Measurements from ENCODE around the gene MYLK.

Gene MYLK

GRCh38 chr3:123651449-123652341 is 232.4 kb downstream of the MYLK start:
- no peak overlapping the region for H3K4me3 ChIP-seq (ENCODE audit: low read depth in 1 of 2, low read length in 1 of 2)
- no peaks in the 10 kb centered on the region for H3K4me1 ChIP-seq (ENCODE audit: control insufficient read depth in 1 of 2, insufficient read depth in 1 of 2, low read depth in 1 of 2, low read length in 1 of 2)
- no peak for TF ChIP-seq CTCF (IDR thresholded peaks at IDR 0.05)
- H3K27ac ChIP-seq = no peak overlapping the region
- H3K36me3 ChIP-seq = no peaks in the 10 kb centered on the region
- no peaks in the 10 kb centered on the region for H3K27me3 ChIP-seq
- H3K9me3 ChIP-seq = no peaks in the 10 kb centered on the region

- TF ChIP-seq CTCF (IDR thresholded peaks at IDR 0.05) = no peak
- Histone ChIP-seq H3K4me1 (ENCODE audit: control insufficient read depth in 1 of 2, insufficient read depth in 1 of 2, low read depth in 1 of 2, low read length in 1 of 2) (no peaks in the 10 kb centered on the region), H3K4me3 (ENCODE audit: low read depth in 1 of 2, low read length in 1 of 2) (no peak overlapping the region), H3K27ac (no peak overlapping the region), H3K9me3 (no peaks in the 10 kb centered on the region), H3K36me3 (no peaks in the 10 kb centered on the region), H3K27me3 (no peaks in the 10 kb centered on the region)
Measured at GRCh38 chr3:123650101-123650500, 234.0 kb downstream of the MYLK start.

GRCh38 chr3:123648696-123649405 is 235.3 kb downstream of the MYLK start:
- no peak for TF ChIP-seq CTCF (IDR thresholded peaks at IDR 0.05)
- Histone ChIP-seq H3K27ac (no peak overlapping the region), H3K4me3 (ENCODE audit: low read depth in 1 of 2, low read length in 1 of 2) (no peak overlapping the region), H3K27me3 (no peaks in the 10 kb centered on the region), H3K4me1 (ENCODE audit: control insufficient read depth in 1 of 2, insufficient read depth in 1 of 2, low read depth in 1 of 2, low read length in 1 of 2) (no peaks in the 10 kb centered on the region), H3K9me3 (no peaks in the 10 kb centered on the region), H3K36me3 (no peaks in the 10 kb centered on the region)

GRCh38 chr3:123644358-123644757 is 239.8 kb downstream of the MYLK start:
- TF ChIP-seq CTCF (IDR thresholded peaks at IDR 0.05) = no peak
- Histone ChIP-seq H3K36me3 (no peaks in the 10 kb centered on the region), H3K27me3 (no peaks in the 10 kb centered on the region)

GRCh38 chr3:123642957-123643330 is 241.2 kb downstream of the MYLK start:
- H3K36me3 ChIP-seq = no peaks in the 10 kb centered on the region
- H3K27me3 ChIP-seq = no peaks in the 10 kb centered on the region
- H3K9me3 ChIP-seq = no peaks in the 10 kb centered on the region
- no peak overlapping the region for H3K27ac ChIP-seq
- no peak for TF ChIP-seq CTCF (IDR thresholded peaks at IDR 0.05)
- H3K4me3 ChIP-seq (ENCODE audit: low read depth in 1 of 2, low read length in 1 of 2) = no peak overlapping the region
- H3K4me1 ChIP-seq (ENCODE audit: control insufficient read depth in 1 of 2, insufficient read depth in 1 of 2, low read depth in 1 of 2, low read length in 1 of 2) = no peaks in the 10 kb centered on the region

More at GRCh38 chr3:123644358-123644757, 239.8 kb downstream of the MYLK start:
- Histone ChIP-seq H3K4me3 (ENCODE audit: low read depth in 1 of 2, low read length in 1 of 2) (no peak overlapping the region), H3K9me3 (no peaks in the 10 kb centered on the region), H3K27ac (no peak overlapping the region), H3K4me1 (ENCODE audit: control insufficient read depth in 1 of 2, insufficient read depth in 1 of 2, low read depth in 1 of 2, low read length in 1 of 2) (no peaks in the 10 kb centered on the region)
